ENCODE data around the gene KCNQ4. TPM values are rescaled to one million over a fixed set of nuclear protein-coding genes. Genes with fewer than 3 reads are reported as not detected.

KCNQ4 gene
- polyA plus RNA-seq, 1 donor = 2.2 TPM

- H3K4me1 ChIP-seq (ENCODE audit: control insufficient read depth, insufficient read depth, low read length) = peaks cover 8% of the 10 kb centered on the region
- peaks cover 5% of the 10 kb centered on the region for H3K9me3 ChIP-seq (ENCODE audit: control insufficient read depth, low read depth, low read length)
- H3K27me3 ChIP-seq (ENCODE audit: control insufficient read depth, insufficient read depth, low read length) = peaks cover 4% of the 10 kb centered on the region
- H3K27ac ChIP-seq (ENCODE audit: low read length) = no peak overlapping the region
- no peaks in the 10 kb centered on the region for H3K36me3 ChIP-seq (ENCODE audit: control insufficient read depth, insufficient read depth, low read length)
- WGBS (ENCODE audit: insufficient coverage, low lambda C conversion rate) = no CpG with 5 or more reads among the region's 4 CpGs
- DNase-seq = no peak
- no peak overlapping the region for H3K4me3 ChIP-seq (ENCODE audit: low read length)
These were observed 58.6 kb downstream of the KCNQ4 start for GRCh38 chr1:40842207-40842606.

GRCh38 chr1:40842691-40843090 is 59.1 kb downstream of the KCNQ4 start:
- Histone ChIP-seq H3K27me3 (ENCODE audit: control insufficient read depth, insufficient read depth, low read length) (no peaks in the 10 kb centered on the region), H3K27ac (ENCODE audit: low read length) (no peak overlapping the region), H3K9me3 (ENCODE audit: control insufficient read depth, low read depth, low read length) (peaks cover 5% of the 10 kb centered on the region), H3K4me1 (ENCODE audit: control insufficient read depth, insufficient read depth, low read length) (peaks cover 8% of the 10 kb centered on the region), H3K4me3 (ENCODE audit: low read length) (no peak overlapping the region), H3K36me3 (ENCODE audit: control insufficient read depth, insufficient read depth, low read length) (no peaks in the 10 kb centered on the region)
- DNase-seq = no peak
- WGBS (ENCODE audit: insufficient coverage, low lambda C conversion rate) = no CpG with 5 or more reads among the region's 3 CpGs

GRCh38 chr1:40844079-40844478 is 60.5 kb downstream of the KCNQ4 start:
- H3K4me1 ChIP-seq (ENCODE audit: control insufficient read depth, insufficient read depth, low read length) = peaks cover 8% of the 10 kb centered on the region
- no peak for DNase-seq
- no CpG with 5 or more reads among the region's 5 CpGs for whole genome bisulfite sequencing (ENCODE audit: insufficient coverage, low lambda C conversion rate)
- no peaks in the 10 kb centered on the region for H3K36me3 ChIP-seq (ENCODE audit: control insufficient read depth, insufficient read depth, low read length)
- H3K9me3 ChIP-seq (ENCODE audit: control insufficient read depth, low read depth, low read length) = no peaks in the 10 kb centered on the region
- no peak overlapping the region for H3K4me3 ChIP-seq (ENCODE audit: low read length)
- no peak overlapping the region for H3K27ac ChIP-seq (ENCODE audit: low read length)
- no peaks in the 10 kb centered on the region for H3K27me3 ChIP-seq (ENCODE audit: control insufficient read depth, insufficient read depth, low read length)

DNA sequence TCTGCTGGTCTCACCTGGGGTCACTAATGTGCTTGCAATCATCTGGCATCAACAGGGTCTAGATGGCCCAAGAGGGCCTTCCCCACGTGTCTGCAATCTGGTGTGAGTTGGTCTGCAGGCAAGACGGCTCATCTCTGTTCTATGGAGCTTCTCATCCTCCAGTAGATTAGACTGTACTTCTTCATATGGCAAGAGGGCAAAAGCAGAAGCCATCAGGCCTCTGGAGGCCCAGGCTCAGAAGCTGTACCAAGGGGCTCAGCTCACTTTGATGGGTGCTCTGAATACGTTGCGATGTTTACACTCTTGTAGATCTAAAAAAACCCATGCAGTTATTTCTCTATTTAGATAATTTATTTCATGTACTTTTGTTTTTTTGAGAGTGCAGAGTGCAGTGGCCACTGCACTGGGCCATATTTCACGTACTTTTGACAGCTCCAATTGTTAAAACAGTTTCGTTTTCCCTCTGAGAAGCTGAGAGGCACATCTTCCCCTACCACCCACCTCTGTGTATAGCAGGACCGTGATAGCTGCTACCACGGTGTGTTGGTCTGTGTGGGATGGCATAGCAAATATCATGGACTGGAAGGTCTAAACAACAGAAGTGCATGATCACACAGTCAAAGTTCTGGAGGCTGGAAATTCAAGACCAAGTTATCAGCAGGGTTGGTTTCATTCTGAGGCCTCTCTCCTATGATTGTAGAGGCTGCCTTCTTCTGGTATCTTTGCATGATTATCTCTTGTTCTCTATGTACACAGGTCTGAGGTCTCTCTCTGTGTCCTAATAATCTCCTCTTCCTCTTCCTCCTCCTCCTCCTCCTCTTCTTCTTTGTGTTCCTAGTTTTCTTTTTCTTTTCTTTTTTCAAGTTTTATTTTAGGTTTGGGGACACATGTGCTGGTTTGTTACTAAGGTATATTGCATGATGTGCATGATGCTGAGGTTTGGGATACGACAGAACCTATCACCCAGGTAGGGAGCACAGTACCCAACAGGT is 61.6 kb downstream of the KCNQ4 start:
- WGBS (ENCODE audit: insufficient coverage, low lambda C conversion rate) = no CpG with 5 or more reads among the region's 9 CpGs

GRCh38 chr1:40845895-40846294 is 62.3 kb downstream of the KCNQ4 start:
- no CpG with 5 or more reads among the region's 1 CpG for WGBS (ENCODE audit: insufficient coverage, low lambda C conversion rate)

More for the DNA sequence above, 61.6 kb downstream of the KCNQ4 start:
- Histone ChIP-seq H3K4me3 (ENCODE audit: low read length) (no peak overlapping the region), H3K4me1 (ENCODE audit: control insufficient read depth, insufficient read depth, low read length) (peaks cover 8% of the 10 kb centered on the region), H3K36me3 (ENCODE audit: control insufficient read depth, insufficient read depth, low read length) (no peaks in the 10 kb centered on the region), H3K27ac (ENCODE audit: low read length) (no peak overlapping the region), H3K27me3 (ENCODE audit: control insufficient read depth, insufficient read depth, low read length) (no peaks in the 10 kb centered on the region), H3K9me3 (ENCODE audit: control insufficient read depth, low read depth, low read length) (no peaks in the 10 kb centered on the region)
- peak in 1 of 2 donors; percentile 41 for DNase-seq

GRCh38 chr1:40847023-40847745 is 63.6 kb downstream of the KCNQ4 start:
- no peaks in the 10 kb centered on the region for H3K36me3 ChIP-seq (ENCODE audit: control insufficient read depth, insufficient read depth, low read length)
- H3K27me3 ChIP-seq (ENCODE audit: control insufficient read depth, insufficient read depth, low read length) = no peaks in the 10 kb centered on the region
- H3K27ac ChIP-seq (ENCODE audit: low read length) = no peak overlapping the region
- no peaks in the 10 kb centered on the region for H3K9me3 ChIP-seq (ENCODE audit: control insufficient read depth, low read depth, low read length)
- no CpG with 5 or more reads among the region's 6 CpGs for WGBS (ENCODE audit: insufficient coverage, low lambda C conversion rate)
- H3K4me1 ChIP-seq (ENCODE audit: control insufficient read depth, insufficient read depth, low read length) = peaks cover 8% of the 10 kb centered on the region
- H3K4me3 ChIP-seq (ENCODE audit: low read length) = no peak overlapping the region
- DNase-seq = no peak

More at GRCh38 chr1:40845895-40846294, 62.3 kb downstream of the KCNQ4 start:
- no peaks in the 10 kb centered on the region for H3K27me3 ChIP-seq (ENCODE audit: control insufficient read depth, insufficient read depth, low read length)
- H3K36me3 ChIP-seq (ENCODE audit: control insufficient read depth, insufficient read depth, low read length) = no peaks in the 10 kb centered on the region
- H3K27ac ChIP-seq (ENCODE audit: low read length) = no peak overlapping the region
- H3K9me3 ChIP-seq (ENCODE audit: control insufficient read depth, low read depth, low read length) = no peaks in the 10 kb centered on the region
- no peak for DNase-seq
- no peak overlapping the region for H3K4me3 ChIP-seq (ENCODE audit: low read length)
- peaks cover 8% of the 10 kb centered on the region for H3K4me1 ChIP-seq (ENCODE audit: control insufficient read depth, insufficient read depth, low read length)

DNA sequence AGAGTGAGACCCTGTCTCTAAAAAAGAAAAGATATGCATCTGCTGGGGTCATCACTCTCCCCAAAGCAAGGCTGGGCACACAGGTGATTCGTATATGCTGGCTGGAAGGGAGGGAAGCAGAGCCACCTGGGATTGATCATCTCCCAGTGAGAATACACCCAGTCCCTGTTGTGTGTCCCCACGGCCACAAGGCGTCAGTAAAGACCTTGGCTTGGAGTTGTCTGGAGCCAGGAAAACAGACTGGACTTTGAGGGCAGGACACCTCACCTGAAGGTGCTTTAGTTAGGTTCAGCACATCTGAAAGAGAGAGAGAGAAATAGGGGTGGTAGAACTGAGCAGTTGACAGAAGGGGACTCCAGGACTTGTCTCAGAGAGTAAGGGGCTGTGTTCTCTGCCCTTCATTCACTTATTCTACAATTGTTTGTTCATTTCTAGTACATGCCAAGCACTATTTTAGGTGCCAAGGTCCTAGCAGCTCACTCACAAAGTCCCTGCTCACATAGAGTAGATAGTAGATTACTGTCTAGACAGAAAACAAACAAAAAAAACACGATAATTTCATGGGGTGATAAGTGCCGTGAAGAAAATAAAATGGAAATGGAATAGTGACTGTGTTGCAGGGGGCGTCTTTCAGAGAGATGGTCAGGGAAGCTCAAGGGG is 65.1 kb downstream of the KCNQ4 start:
- no peaks in the 10 kb centered on the region for H3K36me3 ChIP-seq (ENCODE audit: control insufficient read depth, insufficient read depth, low read length)
- peaks cover 8% of the 10 kb centered on the region for H3K4me1 ChIP-seq (ENCODE audit: control insufficient read depth, insufficient read depth, low read length)
- H3K4me3 ChIP-seq (ENCODE audit: low read length) = no peak overlapping the region
- no peaks in the 10 kb centered on the region for H3K9me3 ChIP-seq (ENCODE audit: control insufficient read depth, low read depth, low read length)
- no peak overlapping the region for H3K27ac ChIP-seq (ENCODE audit: low read length)
- DNase-seq = peak; percentile 63 to 64
- H3K27me3 ChIP-seq (ENCODE audit: control insufficient read depth, insufficient read depth, low read length) = no peaks in the 10 kb centered on the region
- 36% methylated on average over 3 of the region's 6 CpGs for WGBS (ENCODE audit: insufficient coverage, low lambda C conversion rate)

DNA sequence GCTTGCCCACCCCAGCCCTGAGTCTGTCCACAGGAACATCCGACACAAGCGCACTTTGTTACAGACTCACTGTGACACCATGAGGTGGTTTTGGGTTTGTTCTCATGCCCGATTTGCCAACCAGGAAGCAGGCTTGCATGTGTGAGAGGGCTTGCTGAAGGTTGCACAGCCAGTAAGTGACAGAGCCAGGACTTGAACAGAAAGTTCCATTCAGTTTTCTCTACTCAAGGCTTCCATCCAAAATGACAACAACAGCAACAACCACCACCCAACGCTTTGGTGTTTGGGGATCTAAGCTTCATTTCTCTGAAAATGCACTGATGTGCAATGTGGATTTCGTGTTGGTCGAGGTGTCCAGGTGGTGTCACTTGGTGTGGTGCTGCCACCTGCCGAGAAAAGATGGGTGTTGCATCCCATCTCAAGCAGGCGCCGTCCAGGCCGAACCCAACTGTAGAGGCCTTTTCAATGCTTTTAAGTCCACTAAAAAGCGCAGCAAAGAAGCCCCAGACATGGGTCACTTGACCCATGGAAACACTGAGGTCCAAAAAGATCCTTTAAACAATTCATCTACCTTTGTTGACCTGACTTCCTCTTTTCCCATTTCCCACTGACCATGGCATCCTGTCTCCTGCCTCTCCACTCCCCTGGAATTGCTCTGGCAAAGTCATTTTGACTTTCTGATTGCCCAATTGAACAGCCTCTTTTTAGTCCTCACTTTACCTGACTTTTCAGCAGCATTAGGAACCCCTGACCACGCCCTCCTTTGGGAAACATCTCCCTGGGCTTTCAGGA is 66.4 kb downstream of the KCNQ4 start:
- Histone ChIP-seq H3K4me1 (ENCODE audit: control insufficient read depth, insufficient read depth, low read length) (no peaks in the 10 kb centered on the region), H3K36me3 (ENCODE audit: control insufficient read depth, insufficient read depth, low read length) (no peaks in the 10 kb centered on the region), H3K9me3 (ENCODE audit: control insufficient read depth, low read depth, low read length) (no peaks in the 10 kb centered on the region), H3K4me3 (ENCODE audit: low read length) (no peak overlapping the region), H3K27ac (ENCODE audit: low read length) (no peak overlapping the region), H3K27me3 (ENCODE audit: control insufficient read depth, insufficient read depth, low read length) (no peaks in the 10 kb centered on the region)
- WGBS (ENCODE audit: insufficient coverage, low lambda C conversion rate) = no CpG with 5 or more reads among the region's 12 CpGs
- DNase-seq = peak in 1 of 2 donors; percentile 48

GRCh38 chr1:40851643-40852042 is 68.1 kb downstream of the KCNQ4 start:
- H3K9me3 ChIP-seq (ENCODE audit: control insufficient read depth, low read depth, low read length) = no peaks in the 10 kb centered on the region
- H3K27ac ChIP-seq (ENCODE audit: low read length) = no peak overlapping the region
- no peak for DNase-seq
- H3K36me3 ChIP-seq (ENCODE audit: control insufficient read depth, insufficient read depth, low read length) = no peaks in the 10 kb centered on the region
- H3K4me1 ChIP-seq (ENCODE audit: control insufficient read depth, insufficient read depth, low read length) = no peaks in the 10 kb centered on the region
- no peak overlapping the region for H3K4me3 ChIP-seq (ENCODE audit: low read length)
- 100% methylated on average over 1 of the region's 6 CpGs for WGBS (ENCODE audit: insufficient coverage, low lambda C conversion rate)
- no peaks in the 10 kb centered on the region for H3K27me3 ChIP-seq (ENCODE audit: control insufficient read depth, insufficient read depth, low read length)

All from large intestine (tissue), 3 donors.